Measurements from ENCODE around the gene TMEM132E. TPM values are rescaled to one million over a fixed set of nuclear protein-coding genes. Genes with fewer than 3 reads are reported as not detected.

The TMEM132E gene
- total RNA-seq, 1 experiment from 2014 or later = 0.42 TPM

GRCh38 chr17:34579979-34580684 lies 750 bp downstream of the TMEM132E start:
- Histone ChIP-seq H3K27me3 (ENCODE audit: insufficient read depth, low read length) (peaks cover 89% of the 10 kb centered on the region), H3K4ac (ENCODE audit: low read depth, low read length) (no peak overlapping the region), H3K23me2 (ENCODE audit: insufficient read length, low read depth, low read length, poor library complexity, severe bottlenecking) (peaks cover 19% of the 10 kb centered on the region), H2BK5ac (ENCODE audit: insufficient read length, low read length) (no peak overlapping the region), H3K9me3 (ENCODE audit: control insufficient read depth, low read depth, low read length) (no peaks in the 10 kb centered on the region), H3K18ac (ENCODE audit: insufficient read length, low read depth, low read length) (no peak overlapping the region), H4K8ac (replicated peaks; ENCODE audit: insufficient read length, low read depth, low read length) (no peak overlapping the region), H4K91ac (ENCODE audit: insufficient read length, low read depth, low read length) (no peak overlapping the region), H3K4me2 (ENCODE audit: insufficient read depth, insufficient read length, low read length) (peak overlapping the region; percentile 49), H4K5ac (ENCODE audit: insufficient read length, low read depth, low read length) (no peak overlapping the region), H2BK15ac (ENCODE audit: low read depth, low read length) (no peak overlapping the region), H3K9ac (ENCODE audit: extremely low read depth, insufficient read length, low read length) (no peak overlapping the region), H2AK5ac (ENCODE audit: insufficient read length, low read length) (no peak overlapping the region), H3T11ph (ENCODE audit: low read length) (no peak overlapping the region), H2BK12ac (ENCODE audit: insufficient read length, low read depth, low read length) (no peak overlapping the region), H3K14ac (ENCODE audit: insufficient read depth, low read length) (no peak overlapping the region), H2BK120ac (ENCODE audit: low read depth, low read length, poor library complexity, severe bottlenecking) (no peak overlapping the region), H3K79me1 (ENCODE audit: insufficient read depth, low read depth, low read length, poor library complexity, severe bottlenecking) (no peaks in the 10 kb centered on the region), H2BK20ac (ENCODE audit: low read depth, low read length, poor library complexity, severe bottlenecking) (no peak overlapping the region), H3K23ac (ENCODE audit: insufficient read length, low read depth, low read length) (no peak overlapping the region), H3K56ac (ENCODE audit: insufficient read length, low read depth, low read length) (no peak overlapping the region), H3K4me1 (ENCODE audit: insufficient read depth, low read length) (peaks cover 5% of the 10 kb centered on the region; the same call in 1 of the 2 replicates), H2AFZ (ENCODE audit: low read length) (no peak overlapping the region), H3K27ac (ENCODE audit: insufficient read length, low read depth, low read length) (no peak overlapping the region), H4K20me1 (ENCODE audit: control insufficient read depth, insufficient read depth, insufficient read length) (no peaks in the 10 kb centered on the region), H3K79me2 (ENCODE audit: insufficient read depth, low read length) (no peaks in the 10 kb centered on the region)
- peaks cover 0 to under 1% of the 10 kb centered on the region in 2 experiments; a peak in 2 of 5 replicates for H3K9me3 Mint-ChIP-seq
- TF ChIP-seq, protein P1, sequence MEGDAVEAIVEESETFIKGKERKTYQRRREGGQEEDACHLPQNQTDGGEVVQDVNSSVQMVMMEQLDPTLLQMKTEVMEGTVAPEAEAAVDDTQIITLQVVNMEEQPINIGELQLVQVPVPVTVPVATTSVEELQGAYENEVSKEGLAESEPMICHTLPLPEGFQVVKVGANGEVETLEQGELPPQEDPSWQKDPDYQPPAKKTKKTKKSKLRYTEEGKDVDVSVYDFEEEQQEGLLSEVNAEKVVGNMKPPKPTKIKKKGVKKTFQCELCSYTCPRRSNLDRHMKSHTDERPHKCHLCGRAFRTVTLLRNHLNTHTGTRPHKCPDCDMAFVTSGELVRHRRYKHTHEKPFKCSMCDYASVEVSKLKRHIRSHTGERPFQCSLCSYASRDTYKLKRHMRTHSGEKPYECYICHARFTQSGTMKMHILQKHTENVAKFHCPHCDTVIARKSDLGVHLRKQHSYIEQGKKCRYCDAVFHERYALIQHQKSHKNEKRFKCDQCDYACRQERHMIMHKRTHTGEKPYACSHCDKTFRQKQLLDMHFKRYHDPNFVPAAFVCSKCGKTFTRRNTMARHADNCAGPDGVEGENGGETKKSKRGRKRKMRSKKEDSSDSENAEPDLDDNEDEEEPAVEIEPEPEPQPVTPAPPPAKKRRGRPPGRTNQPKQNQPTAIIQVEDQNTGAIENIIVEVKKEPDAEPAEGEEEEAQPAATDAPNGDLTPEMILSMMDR (conservative IDR thresholded peaks at IDR 0.05) = no peak
- peaks cover 29 to 41% of the 10 kb centered on the region in 2 experiments for H3K4me1 Mint-ChIP-seq
- H3K27me3 Mint-ChIP-seq (ENCODE audit: low read depth) = no peaks in the 10 kb centered on the region; the same call in none of the 2 replicates
- no CpG with 5 or more reads among the region's 52 CpGs for WGBS (ENCODE audit: extremely low coverage, insufficient read length, low lambda C conversion rate)
- DNase-seq = peak; percentile 65
- peak overlapping the region; percentile 46 to 85 for H3K4me3 Mint-ChIP-seq
- H3K27ac Mint-ChIP-seq = no peak overlapping the region
- no peaks in the 10 kb centered on the region; a peak in 2 of 7 replicates for H3K36me3 Mint-ChIP-seq (ENCODE audit: insufficient read depth in 1 of 3, low read depth in 3 of 3)
